NOMO-1 (cell line): Measurements from ENCODE around the gene HOXA2.

Experiments
- DNase-seq, 2 experiments: peaks; one replicate each; lab custom pipeline; 2025; ENCODE audit not compliant: unreplicated experiment in 2 of 2; lab: John Stamatoyannopoulos, UW

HOXA2 gene

GRCh38 chr7:27102581-27103442 lies at the start of gene HOXA2:
HOXA2 (minus strand) TSS chr7:27102683; CDS start chr7:27102500, 183 bp downstream.
- peak; percentile 27 to 29 for DNase-seq

DNA sequence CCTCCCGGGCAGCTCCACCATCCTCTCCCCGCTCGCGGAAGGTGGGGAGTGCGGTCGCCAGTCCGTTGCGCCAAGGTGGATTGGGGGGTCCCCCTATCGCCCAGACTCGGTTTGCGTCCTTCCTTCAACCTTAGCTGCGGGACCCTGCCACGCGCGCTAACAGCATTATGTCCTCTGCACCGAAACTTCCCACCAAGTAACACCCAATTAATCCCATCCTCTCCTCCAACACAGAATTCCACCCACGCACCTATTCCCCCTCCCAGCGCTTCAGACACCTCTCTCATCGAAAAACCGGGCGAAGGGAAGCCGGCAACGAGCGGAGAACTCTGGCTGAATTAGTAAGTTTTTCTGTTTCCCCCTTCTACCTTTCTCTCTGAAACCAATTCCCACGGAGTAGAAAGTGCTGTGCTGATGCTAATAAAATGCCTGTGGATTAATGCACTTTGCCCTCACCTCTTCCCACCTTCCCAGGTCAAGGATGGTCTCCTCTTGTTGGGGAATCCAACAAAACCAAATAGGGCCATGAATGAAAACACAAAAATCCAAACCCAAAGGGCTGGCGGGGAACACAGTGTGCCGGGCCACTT lies 49.0 kb upstream of the HOXA2 start:
- DNase-seq: no peak

DNA sequence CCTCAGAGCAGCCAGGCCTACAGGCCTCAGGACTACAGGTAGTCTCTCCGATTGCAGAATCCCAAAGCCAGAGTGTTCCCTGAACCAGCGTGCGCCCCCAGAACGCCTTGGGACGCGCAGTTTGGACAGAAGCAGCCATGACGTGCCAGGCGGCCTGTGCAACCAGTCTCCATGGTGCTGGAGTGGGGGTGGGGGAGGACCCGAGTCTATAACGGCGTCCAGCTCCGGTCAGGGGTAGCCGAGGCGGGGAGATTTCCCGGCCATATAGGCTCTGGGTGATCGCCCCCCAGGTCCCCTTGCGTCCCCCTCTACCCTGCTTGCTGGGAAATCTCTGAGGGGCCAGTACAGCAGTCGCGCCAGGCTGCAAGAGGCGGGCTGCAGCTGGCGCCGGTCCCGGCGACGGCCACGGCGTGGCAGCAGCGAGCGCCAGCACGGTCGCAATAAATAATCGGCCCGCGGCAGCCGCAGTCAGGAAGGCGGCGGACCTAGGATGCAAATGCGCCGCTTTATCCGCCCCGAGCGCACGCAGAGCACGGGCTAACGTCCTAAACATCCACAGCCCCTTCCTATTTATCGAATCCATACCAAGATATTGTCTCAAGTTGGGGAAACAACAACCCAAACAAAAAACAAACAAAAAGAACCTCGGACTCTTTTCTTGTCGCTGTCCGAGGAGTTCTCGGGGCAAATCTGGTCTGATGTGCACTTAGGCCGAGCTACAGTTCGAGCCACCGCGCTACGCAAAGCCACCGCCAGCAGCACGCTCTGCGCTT lies 48.3 kb upstream of the HOXA2 start:
- peak; percentile 70 to 77 for DNase-seq

GRCh38 chr7:27149842-27150567 lies 47.5 kb upstream of the HOXA2 start:
- no peak for DNase-seq

DNA sequence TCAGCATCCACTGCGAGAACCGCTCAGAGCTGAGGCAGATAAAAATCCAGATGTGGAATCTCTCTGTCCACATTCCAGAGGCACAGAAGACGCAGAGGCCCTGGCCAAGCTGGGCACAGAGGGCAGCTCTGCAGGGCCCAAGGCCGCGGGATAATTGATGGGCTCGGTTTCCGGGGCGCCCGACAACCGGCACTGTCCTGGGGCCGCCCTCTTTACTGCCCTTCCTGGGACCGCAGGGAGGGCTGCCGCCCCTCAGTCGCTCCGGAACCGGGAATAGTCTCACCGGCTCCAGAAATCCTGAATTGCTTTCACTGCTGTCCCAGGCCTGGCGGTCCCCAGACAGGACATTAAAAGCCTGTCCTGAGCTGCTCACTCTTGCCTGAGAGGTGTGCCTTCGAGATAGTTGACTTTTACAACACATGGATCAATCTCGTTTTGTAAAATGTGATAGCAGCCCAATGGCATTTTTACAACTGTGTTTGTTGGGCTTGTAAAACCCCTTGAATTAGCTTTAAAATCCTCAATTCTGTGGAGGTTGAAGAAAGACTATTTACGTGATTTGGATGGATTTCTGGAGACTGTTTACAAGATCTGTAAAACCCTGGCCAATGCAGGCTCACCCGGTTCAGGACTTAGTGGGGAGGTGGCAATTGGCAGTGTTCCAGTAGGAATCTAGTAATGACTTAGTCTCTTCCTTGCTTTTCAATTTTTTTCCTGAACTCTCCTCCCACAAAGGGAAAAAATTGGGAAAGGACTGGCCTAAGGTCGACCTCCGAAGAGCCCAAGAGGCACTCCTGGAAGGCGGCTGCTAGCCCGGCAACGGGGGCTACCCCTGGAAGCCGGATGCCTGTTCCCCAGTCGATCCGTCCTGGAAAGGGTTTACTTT lies 46.5 kb upstream of the HOXA2 start:
- DNase-seq: no peak

DNA sequence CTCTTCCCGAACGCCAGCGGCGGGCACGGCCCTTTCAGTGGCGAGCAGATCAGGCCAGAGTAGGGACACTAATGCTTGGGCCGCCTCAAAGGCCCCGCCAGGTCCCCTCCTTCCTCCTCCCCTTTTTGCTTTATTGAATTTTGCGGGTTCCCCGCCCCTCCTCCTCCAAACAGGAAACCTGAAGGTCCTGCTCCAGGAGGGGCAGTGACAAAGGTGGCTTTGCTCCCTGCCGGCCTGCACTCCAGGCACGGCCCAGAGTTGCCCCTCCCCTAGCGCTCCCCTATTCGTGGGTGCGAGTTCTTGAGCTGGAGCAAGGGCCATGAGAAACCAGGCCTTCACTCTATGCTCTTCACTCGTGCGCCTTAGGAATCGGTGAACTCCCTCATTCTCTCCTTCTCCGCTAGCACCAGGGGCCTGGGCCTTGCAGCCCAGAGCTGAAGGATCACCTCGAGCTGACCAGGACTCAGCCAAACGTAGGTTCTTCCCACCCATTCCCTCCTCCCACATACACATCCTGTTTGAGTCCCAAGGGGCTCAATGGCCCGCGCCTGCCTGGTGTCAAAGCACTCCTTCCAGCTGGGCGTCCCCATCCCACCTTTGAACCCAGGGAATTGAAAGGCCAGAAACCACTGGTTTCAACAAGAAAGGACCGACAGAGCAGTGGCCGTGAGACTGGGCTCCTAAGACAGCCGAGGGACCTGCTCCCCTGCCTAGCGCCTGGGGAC lies 45.7 kb upstream of the HOXA2 start:
- no peak for DNase-seq

- DNase-seq: no peak
These were observed 44.9 kb upstream of the HOXA2 start, which contains the start of gene HOXA6 for GRCh38 chr7:27147199-27148030. HOXA6 (minus strand) TSS chr7:27147774; CDS start chr7:27147749, 25 bp downstream.

- no peak for DNase-seq
These were observed 44.2 kb upstream of the HOXA2 start for GRCh38 chr7:27146491-27147198.

DNA sequence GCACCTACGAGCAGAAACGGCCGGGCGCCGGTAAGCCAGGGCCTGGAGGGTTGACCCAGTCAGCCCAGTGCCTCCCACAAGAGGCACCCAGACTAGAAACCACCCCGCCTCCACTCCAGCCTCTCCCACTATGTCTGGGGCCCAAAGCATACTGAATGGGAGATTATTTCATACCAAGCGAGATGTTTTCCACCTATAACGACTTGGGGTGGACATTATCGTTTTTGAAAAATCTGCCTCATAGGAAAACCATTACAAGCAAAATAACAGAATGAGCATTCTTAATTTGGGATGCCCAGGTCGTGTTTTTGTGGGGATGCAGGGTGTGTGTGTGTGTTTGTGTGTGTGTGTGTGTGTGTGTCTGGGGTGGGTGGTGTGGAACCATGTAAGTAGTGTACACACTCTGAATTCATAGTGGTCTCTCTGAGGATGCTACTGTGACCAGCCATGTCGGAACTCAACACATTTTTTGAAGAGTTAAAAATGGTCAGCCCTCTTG lies 43.5 kb upstream of the HOXA2 start:
- DNase-seq: no peak

DNA sequence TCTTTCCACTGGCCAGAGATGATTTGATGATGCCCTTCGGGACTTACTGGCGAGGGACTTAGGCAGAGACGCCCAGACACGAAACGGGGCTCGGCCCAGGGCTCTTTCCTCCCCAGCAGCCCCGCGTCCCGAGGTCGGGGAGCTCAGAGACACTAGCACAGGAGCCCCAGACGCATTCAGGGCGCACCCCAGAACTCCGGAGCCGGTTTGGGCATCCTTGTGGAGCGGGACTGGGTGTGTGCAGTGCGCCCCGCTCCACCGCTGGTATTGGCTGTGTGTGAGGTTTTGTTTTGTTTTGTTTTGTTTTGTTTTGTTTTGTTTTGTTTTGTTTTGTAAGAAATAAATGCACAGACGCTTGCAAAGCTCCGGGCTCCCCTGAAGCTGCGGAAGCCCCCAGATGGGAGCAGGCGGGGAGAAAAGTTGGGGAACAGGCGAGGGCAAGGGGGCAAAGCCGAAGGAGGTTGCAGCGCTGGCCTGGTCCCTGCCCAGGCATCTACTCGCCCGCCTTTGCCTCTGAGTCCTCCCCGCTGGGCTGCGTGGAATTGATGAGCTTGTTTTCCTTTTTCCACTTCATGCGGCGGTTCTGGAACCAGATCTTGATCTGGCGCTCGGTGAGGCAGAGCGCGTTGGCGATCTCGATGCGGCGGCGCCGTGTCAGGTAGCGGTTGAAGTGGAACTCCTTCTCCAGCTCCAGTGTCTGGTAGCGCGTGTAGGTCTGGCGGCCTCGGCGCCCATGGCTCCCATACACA lies 42.9 kb upstream of the HOXA2 start:
- no peak for DNase-seq

DNA sequence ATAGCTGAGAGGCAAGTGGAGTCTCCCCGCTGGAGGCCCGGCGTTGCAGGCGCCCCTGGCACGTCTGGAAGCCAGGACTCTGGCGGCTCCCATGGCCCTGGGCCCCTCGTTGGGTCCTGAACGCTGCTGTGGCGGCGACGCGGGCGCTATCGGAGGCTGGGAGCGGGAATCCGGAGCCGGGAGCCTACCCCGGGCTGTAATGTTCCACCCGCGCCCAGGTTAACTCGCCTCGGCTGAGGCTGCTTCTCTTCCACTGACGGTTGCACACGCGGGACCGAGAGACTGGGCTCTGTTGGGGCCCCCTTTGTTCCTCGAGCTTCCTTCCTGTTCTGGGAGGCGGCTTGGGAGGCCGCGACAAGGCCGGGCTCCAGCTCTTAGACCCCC lies 42.3 kb upstream of the HOXA2 start:
- DNase-seq: no peak

DNA sequence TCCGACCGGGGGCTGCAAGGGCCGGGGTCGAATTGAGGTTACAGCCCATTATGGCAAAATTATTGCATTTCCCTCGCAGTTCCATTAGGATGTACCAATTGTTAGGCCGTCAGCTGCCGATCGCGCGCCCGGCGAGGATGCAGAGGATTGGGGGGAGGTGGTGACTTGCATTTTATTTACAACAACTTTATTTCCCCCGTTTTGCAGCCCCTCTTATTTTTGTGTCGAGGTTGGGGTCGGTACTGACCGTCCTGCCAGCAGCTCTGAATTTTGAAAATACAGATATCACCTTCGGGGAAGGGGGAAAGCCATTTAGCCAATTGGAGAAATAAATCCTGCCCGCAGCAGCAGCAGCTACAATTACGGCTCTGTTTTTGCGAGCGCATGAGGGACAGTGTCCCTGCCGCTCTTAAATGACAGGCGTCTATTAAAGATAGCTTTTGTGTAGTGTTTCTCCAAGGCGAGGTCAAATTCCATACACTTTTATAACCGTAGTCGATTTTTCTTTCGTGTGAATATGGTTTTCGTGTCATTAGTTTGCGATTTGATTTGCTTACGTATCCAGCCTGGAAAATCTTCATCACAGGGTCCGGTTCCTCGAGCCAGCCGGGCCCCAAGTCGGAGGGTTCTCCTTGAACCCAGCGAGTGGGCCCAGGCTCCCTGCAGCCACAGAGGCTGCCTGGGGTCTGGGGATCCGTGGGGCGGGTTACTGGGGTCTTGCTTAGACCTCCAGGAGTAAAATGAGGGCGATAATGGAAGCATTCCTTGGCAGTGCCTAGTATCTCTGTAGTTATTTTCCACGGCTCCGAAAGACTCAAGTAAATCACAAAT lies 41.7 kb upstream of the HOXA2 start:
- DNase-seq: no peak

GRCh38 chr7:27143023-27143949 lies 40.8 kb upstream of the HOXA2 start, which contains the start of gene HOXA5:
HOXA5 (minus strand) TSS chr7:27143681; CDS start chr7:27143607, 74 bp downstream.
- DNase-seq: no peak

GRCh38 chr7:27142580-27143022 lies 40.1 kb upstream of the HOXA2 start:
- no peak for DNase-seq
